NT2/D1 (cell line): ENCODE data around the gene CTSH.

ENCODE experiments used
- DNase-seq: peaks from one replicate; pipeline ENCODE4 v3.0.0-alpha.2; 2011; ENCODE audit warnings: low read depth, low spot score
- H3K27me3 ChIP-seq: 2 replicates; pipeline ENCODE4 v1.6.0; 2011; ENCODE audit warnings: mild to moderate bottlenecking; ENCODE audit not compliant: insufficient read length, insufficient read depth
- H3K36me3 ChIP-seq: 2 replicates; pipeline ENCODE4 v1.6.1; 2011; ENCODE audit warnings: mild to moderate bottlenecking, low read length, mixed read lengths; ENCODE audit not compliant: insufficient read depth, insufficient read length
- H3K4me1 ChIP-seq: 2 replicates; pipeline ENCODE4 v1.5.1; 2011; ENCODE audit not compliant: insufficient read depth, insufficient read length
- H3K4me3 ChIP-seq: 2 replicates; pipeline ENCODE4 v1.5.1; 2011; ENCODE audit warnings: low read depth; ENCODE audit not compliant: insufficient read length
- H3K9ac ChIP-seq: 2 replicates; pipeline ENCODE4 v1.6.0; 2011; ENCODE audit warnings: low read depth; ENCODE audit not compliant: insufficient read length
- H3K9me3 ChIP-seq: 2 replicates; pipeline ENCODE4 v1.5.1; 2011; ENCODE audit warnings: mild to moderate bottlenecking, low read length; ENCODE audit not compliant: insufficient read depth
- SUZ12 ChIP-seq: IDR thresholded peaks from 2 replicates; pipeline ENCODE4 v1.6.1; 2011; ENCODE audit not compliant: insufficient read length, insufficient read depth; ENCODE audit errors: extremely low read depth
- YY1 ChIP-seq: IDR thresholded peaks from 2 replicates; pipeline ENCODE4 v1.6.1; 2011; ENCODE audit not compliant: insufficient read length, insufficient read depth
- ZNF274 ChIP-seq: IDR thresholded peaks from 2 replicates; pipeline ENCODE4 v1.6.1; 2011; ENCODE audit warnings: mild to moderate bottlenecking, low read depth, low read length

Gene CTSH

DNA sequence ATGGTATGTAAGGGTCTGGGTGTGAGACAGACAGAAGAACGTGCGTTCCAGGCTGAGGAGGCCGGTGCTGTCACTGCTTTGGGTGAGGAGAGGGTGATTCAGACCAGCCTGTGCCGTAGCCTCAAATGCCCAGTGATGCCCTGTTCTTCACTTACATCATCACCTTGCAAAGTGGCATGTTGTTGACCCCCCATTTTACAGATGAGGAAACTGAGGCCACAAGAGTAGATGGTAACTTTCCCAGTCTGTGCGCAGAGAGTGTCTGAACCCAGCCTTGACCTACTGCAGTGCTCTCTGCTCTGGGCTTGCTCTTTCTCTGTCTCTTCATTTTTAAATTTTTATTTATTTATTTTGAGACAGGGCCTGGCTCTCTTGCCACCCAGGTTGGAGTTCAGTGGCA lies 1.6 kb upstream of the CTSH start:
- TF ChIP-seq SUZ12, result no peak
- Histone ChIP-seq H3K4me3 (no peak overlapping the region), H3K4me1 (peaks cover 9% of the 10 kb centered on the region)

GRCh38 chr15:78944202-78944625 lies 632 bp downstream of the CTSH start:
- H3K36me3 ChIP-seq, result no peaks in the 10 kb centered on the region
- peaks cover 7% of the 10 kb centered on the region for H3K4me1 ChIP-seq
- H3K9ac ChIP-seq, result peak overlapping the region; percentile 83
- TF ChIP-seq ZNF274, result no peak
- no peak for TF ChIP-seq YY1
- TF ChIP-seq SUZ12, result no peak
- no peak for DNase-seq
- H3K27me3 ChIP-seq, result peaks cover 23% of the 10 kb centered on the region
- H3K9me3 ChIP-seq, result no peaks in the 10 kb centered on the region
- H3K4me3 ChIP-seq, result peak overlapping the region; percentile 64

More for the DNA sequence above, 1.6 kb upstream of the CTSH start:
- Histone ChIP-seq H3K36me3 (no peaks in the 10 kb centered on the region), H3K9ac (no peak overlapping the region), H3K27me3 (peaks cover 23% of the 10 kb centered on the region), H3K9me3 (no peaks in the 10 kb centered on the region)
- no peak for DNase-seq

DNA sequence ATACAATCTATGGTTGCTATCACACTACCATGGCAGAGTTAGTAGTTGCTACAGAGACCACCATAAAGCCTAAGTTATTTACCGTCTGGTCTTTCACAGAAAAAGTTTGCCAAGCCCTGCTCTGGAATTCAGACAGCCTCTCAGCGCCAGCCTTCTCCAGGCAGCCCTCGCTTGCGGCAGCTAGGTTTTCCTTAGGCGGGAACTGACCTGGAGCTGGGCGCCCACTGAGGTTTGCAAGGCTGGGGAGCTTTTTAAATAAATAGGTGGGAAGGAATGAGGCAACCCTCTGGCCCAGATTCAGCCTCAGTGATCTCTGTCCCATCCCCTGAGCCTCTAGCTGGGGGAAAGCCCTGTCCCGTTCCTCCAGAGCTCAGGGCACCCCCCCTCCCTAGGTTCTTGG lies 1.2 kb downstream of the CTSH start:
- TF ChIP-seq ZNF274 (no peak), YY1 (no peak), SUZ12 (no peak)
- Histone ChIP-seq H3K36me3 (no peaks in the 10 kb centered on the region), H3K4me3 (peak overlapping the region; percentile 64), H3K9me3 (no peaks in the 10 kb centered on the region), H3K27me3 (peaks cover 23% of the 10 kb centered on the region), H3K9ac (peak overlapping the region; percentile 83), H3K4me1 (peaks cover 7% of the 10 kb centered on the region)
- DNase-seq, result no peak

DNA sequence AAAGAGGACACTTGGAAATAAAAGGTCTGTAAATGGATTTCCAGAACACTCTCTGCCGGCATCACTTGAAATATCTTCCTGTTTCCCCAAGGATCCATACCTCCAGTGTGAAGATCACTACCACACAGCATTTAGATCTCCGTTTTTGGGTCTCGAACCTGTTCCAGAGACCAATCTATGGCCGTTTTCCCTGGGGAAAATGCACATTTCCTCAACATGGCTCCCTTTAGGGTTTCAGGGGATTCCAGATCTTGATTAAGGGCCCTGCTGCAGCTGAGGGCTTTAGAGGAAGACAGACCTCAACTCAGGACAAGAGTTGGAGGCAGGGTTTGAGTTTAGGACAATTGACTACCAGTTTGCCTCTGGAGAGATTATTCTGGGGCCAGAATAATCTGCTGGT lies 2.1 kb downstream of the CTSH start:
- peaks cover 7% of the 10 kb centered on the region for H3K4me1 ChIP-seq
- no peak overlapping the region for H3K4me3 ChIP-seq
- no peaks in the 10 kb centered on the region for H3K36me3 ChIP-seq
- H3K27me3 ChIP-seq, result peaks cover 23% of the 10 kb centered on the region
- TF ChIP-seq ZNF274 (no peak), YY1 (no peak), SUZ12 (no peak)
- DNase-seq, result no peak
- H3K9ac ChIP-seq, result no peak overlapping the region
- no peaks in the 10 kb centered on the region for H3K9me3 ChIP-seq

DNA sequence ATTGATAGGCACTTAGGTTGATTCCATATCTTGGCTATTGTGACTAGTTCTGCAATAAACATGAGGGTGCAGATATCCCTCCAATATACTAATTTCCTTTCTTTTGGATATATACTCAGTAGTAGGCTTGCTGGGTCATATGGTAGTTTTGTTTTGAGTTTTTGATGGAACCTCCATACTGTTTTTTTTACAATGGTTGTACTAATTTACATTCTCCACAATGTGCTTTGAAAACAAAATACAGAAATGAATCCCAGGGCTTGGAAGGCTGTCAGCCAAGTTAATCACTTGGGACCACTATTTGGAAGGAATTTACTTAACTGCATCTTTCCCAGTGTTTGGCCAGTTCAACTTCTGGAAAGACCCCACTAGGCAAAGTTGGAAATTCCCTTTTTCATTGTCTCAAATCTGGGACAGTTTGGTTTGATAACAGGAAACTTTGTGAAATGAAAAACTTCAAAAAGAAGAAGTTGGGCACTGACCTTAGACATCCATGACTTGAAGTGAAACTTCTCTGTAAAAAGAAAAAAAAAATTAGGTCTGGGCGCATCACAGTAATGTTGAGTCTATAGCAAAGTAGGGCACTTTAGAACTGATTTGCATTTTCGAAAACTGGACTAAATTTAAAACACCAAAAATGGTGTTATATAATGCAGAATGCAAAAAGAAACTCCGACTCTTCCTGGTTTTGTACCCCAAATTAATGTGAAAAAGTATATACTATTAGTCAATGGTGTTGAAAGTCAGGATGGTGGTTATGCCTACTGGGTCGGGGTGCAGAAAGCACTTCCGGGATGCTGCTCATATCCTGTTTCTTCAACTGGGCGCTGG lies 6.0 kb downstream of the CTSH start:
- Histone ChIP-seq H3K27me3 (peaks cover 2% of the 10 kb centered on the region), H3K4me1 (peaks cover 4% of the 10 kb centered on the region), H3K9me3 (no peaks in the 10 kb centered on the region), H3K36me3 (peaks cover 15% of the 10 kb centered on the region), H3K4me3 (no peak overlapping the region), H3K9ac (no peak overlapping the region)
- no peak for DNase-seq
- TF ChIP-seq YY1 (no peak), ZNF274 (no peak), SUZ12 (no peak)

GRCh38 chr15:78937132-78937739 lies 7.6 kb downstream of the CTSH start:
- H3K4me3 ChIP-seq, result no peak overlapping the region
- H3K9ac ChIP-seq, result no peak overlapping the region
- DNase-seq, result no peak
- no peaks in the 10 kb centered on the region for H3K9me3 ChIP-seq
- H3K4me1 ChIP-seq, result peaks cover 4% of the 10 kb centered on the region
- no peaks in the 10 kb centered on the region for H3K27me3 ChIP-seq
- TF ChIP-seq YY1, result no peak
- TF ChIP-seq ZNF274, result no peak
- no peak for TF ChIP-seq SUZ12
- peaks cover 27% of the 10 kb centered on the region for H3K36me3 ChIP-seq

- no peak overlapping the region for H3K9ac ChIP-seq
- peaks cover 4% of the 10 kb centered on the region for H3K4me1 ChIP-seq
- no peak overlapping the region for H3K4me3 ChIP-seq
- peaks cover 43% of the 10 kb centered on the region for H3K36me3 ChIP-seq
- H3K9me3 ChIP-seq, result no peaks in the 10 kb centered on the region
- DNase-seq, result no peak
- TF ChIP-seq ZNF274, result no peak
- TF ChIP-seq SUZ12, result no peak
- TF ChIP-seq YY1, result no peak
- no peaks in the 10 kb centered on the region for H3K27me3 ChIP-seq
Observed at GRCh38 chr15:78934655-78935023, 10.2 kb downstream of the CTSH start.
